Nephron (organoid): ENCODE results near the gene FBXO33.

Experiments used
- H3K27ac Mint-ChIP-seq, 3 experiments: 2 replicates each; pipeline ENCODE4 v1.8.0; 2020; ENCODE audit warnings: mixed read lengths in 3 of 3, mild to moderate bottlenecking in 2 of 3, moderate library complexity in 1 of 3
- H3K27me3 Mint-ChIP-seq: 2 replicates; pipeline ENCODE4 v1.8.0; 2021; ENCODE audit warnings: low read depth, mild to moderate bottlenecking, moderate library complexity, mixed read lengths
- H3K36me3 Mint-ChIP-seq: 2 replicates; pipeline ENCODE4 v1.8.0; 2020; ENCODE audit warnings: low read depth, mixed read lengths
- H3K4me1 Mint-ChIP-seq: 2 replicates; pipeline ENCODE4 v1.8.0; 2020; ENCODE audit warnings: mixed read lengths
- H3K4me3 Mint-ChIP-seq, 3 experiments: 2 replicates each; pipeline ENCODE4 v1.8.0; 2020; ENCODE audit warnings: mild to moderate bottlenecking in 3 of 3, mixed read lengths in 3 of 3, moderate library complexity in 2 of 3
- H3K9me3 Mint-ChIP-seq: 2 replicates; pipeline ENCODE4 v1.8.0; 2020; ENCODE audit warnings: mixed read lengths
- CTCF ChIP-seq, 3 experiments: fragments of 200-600 bp; sonication (generic); IDR thresholded peaks; one replicate each; pipeline ENCODE4 v1.5.0; 2021; ENCODE audit warnings: antibody characterized with exemption in 3 of 3; ENCODE audit not compliant: unreplicated experiment in 3 of 3

FBXO33 gene

GRCh38 chr14:39459795-39460478 lies 27.7 kb upstream of the FBXO33 start:
- no peak overlapping the region for H3K27ac Mint-ChIP-seq
- no peak overlapping the region for H3K4me3 Mint-ChIP-seq
- no peak for TF ChIP-seq CTCF (IDR thresholded peaks at IDR 0.05; ENCODE audit: unreplicated experiment in 3 of 3)
- no peaks in the 10 kb centered on the region for H3K4me1 Mint-ChIP-seq
- no peaks in the 10 kb centered on the region for H3K9me3 Mint-ChIP-seq
- H3K27me3 Mint-ChIP-seq = no peaks in the 10 kb centered on the region
- H3K36me3 Mint-ChIP-seq = no peaks in the 10 kb centered on the region

- H3K4me1 Mint-ChIP-seq = no peaks in the 10 kb centered on the region
- H3K27ac Mint-ChIP-seq = no peak overlapping the region
- no peaks in the 10 kb centered on the region for H3K9me3 Mint-ChIP-seq
- no peaks in the 10 kb centered on the region for H3K36me3 Mint-ChIP-seq
- no peak for TF ChIP-seq CTCF (IDR thresholded peaks at IDR 0.05; ENCODE audit: unreplicated experiment in 3 of 3)
- H3K4me3 Mint-ChIP-seq = no peak overlapping the region
- H3K27me3 Mint-ChIP-seq = no peaks in the 10 kb centered on the region
These were observed 24.5 kb upstream of the FBXO33 start for GRCh38 chr14:39456702-39457250.

- H3K9me3 Mint-ChIP-seq = no peaks in the 10 kb centered on the region
- H3K27ac Mint-ChIP-seq = peak overlapping the region in 1 of 3 experiments; percentile 42
- H3K4me3 Mint-ChIP-seq = no peak overlapping the region
- TF ChIP-seq CTCF (IDR thresholded peaks at IDR 0.05; ENCODE audit: unreplicated experiment in 3 of 3) = no peak
- H3K36me3 Mint-ChIP-seq = no peaks in the 10 kb centered on the region
- no peaks in the 10 kb centered on the region for H3K27me3 Mint-ChIP-seq
- no peaks in the 10 kb centered on the region for H3K4me1 Mint-ChIP-seq
These were observed 22.8 kb upstream of the FBXO33 start for GRCh38 chr14:39454906-39455539.

- TF ChIP-seq CTCF (IDR thresholded peaks at IDR 0.05; ENCODE audit: unreplicated experiment in 3 of 3) = no peak
- Mint-ChIP-seq H3K27me3 (no peaks in the 10 kb centered on the region), H3K27ac (no peak overlapping the region), H3K36me3 (no peaks in the 10 kb centered on the region), H3K4me3 (no peak overlapping the region), H3K4me1 (no peaks in the 10 kb centered on the region), H3K9me3 (no peaks in the 10 kb centered on the region)
These were observed 20.4 kb upstream of the FBXO33 start for GRCh38 chr14:39452680-39453079.

GRCh38 chr14:39451811-39452210 lies 19.6 kb upstream of the FBXO33 start:
- H3K27me3 Mint-ChIP-seq = no peaks in the 10 kb centered on the region
- no peak overlapping the region for H3K4me3 Mint-ChIP-seq
- no peaks in the 10 kb centered on the region for H3K36me3 Mint-ChIP-seq
- no peaks in the 10 kb centered on the region for H3K4me1 Mint-ChIP-seq
- no peaks in the 10 kb centered on the region for H3K9me3 Mint-ChIP-seq
- TF ChIP-seq CTCF (IDR thresholded peaks at IDR 0.05; ENCODE audit: unreplicated experiment in 3 of 3) = no peak
- no peak overlapping the region for H3K27ac Mint-ChIP-seq
